RPMI7951 (cell line): ENCODE measurements around the gene MCC. TPM values are rescaled to one million over a fixed set of nuclear protein-coding genes. Genes with fewer than 3 reads are reported as not detected.

ENCODE experiments used
- DNase-seq: peaks from one replicate; pipeline ENCODE4 v3.0.0-alpha.2; 2012; ENCODE audit warnings: low read depth
- total RNA-seq: library from RNA; depleted of rRNA; stranded (reverse); fragments of >200 nt; shearing (Covaris generic); gene quantifications from 2 replicates; pipeline ENCODE4 v1.2.3, GENCODE V29; 2014

Gene MCC
- total RNA-seq, 1 experiment from 2014 or later, result 11.3 TPM

DNA sequence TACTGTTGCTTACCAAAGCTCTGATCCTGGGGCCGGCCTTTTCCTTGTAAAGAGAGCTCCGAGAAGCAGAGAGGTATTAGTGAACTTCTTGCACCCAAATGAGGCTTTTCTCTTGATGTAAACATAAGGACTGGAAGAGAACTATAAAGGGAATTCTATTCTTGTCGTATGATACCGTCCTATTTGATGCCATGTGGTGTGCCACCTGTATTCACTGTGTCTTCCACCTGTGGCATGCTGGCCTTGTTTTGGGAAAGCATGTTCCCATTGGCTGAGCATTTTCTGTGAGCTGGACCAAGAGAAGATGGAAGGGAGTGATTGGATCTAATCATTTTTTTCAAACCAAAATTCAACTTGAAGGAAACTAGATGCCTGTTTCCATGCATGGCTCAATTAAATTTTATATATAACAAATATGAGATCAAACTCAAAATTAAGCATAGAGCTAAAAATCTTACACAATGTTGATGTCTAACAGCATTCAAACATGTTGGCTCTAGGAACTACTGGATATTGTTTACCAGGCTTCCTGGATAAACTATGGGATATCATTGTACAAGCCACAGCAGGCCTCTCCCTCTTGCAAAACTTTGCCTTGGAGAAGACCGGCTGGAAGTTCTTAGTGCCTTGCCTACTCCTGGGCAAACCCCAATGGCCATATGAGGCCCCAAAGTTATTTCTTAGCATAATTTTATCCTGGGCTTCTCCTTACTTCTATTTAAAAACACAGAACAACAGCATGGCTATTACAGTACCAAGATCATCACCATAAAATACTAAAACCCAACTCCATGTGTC, 168.8 kb downstream of the MCC start:
- no peak for DNase-seq

- DNase-seq, result no peak
These were observed 170.6 kb downstream of the MCC start for GRCh38 chr5:113317636-113318035.

DNA sequence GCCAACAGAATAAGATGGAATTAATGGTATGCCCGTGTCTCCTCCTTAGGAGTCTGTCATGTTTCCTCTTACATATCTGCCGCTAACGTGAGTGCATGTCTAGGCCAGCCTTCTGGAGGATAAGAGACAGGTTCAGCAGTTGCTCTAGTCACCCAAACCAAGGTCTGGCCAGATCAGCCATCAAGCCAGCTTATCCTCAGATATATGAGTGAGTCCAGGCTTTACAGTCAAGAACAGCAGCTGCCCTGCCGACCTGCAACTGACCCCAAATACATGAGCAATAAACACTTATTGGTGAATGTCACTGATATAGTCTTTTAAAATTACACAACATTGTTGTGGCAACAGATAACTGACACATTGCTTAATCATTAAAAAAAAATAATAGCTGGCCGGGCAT, 177.0 kb downstream of the MCC start:
- DNase-seq, result no peak

DNA sequence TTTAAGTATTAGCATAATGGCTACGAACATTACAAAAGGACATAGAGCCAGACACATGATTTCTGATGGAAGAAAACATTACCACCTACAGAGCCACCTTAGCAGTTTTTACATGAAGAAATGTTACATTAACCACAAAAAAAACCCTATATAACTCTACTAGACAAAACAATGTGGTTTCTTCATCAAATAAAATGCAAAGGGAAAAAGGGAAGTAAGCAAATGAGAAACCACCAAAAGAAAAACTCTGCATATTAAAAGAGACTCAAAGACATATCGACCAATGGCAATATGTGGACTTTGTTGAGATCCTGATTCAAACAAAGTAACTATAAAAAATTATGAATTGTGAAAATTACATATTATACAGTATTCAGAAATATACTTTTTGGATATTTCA, 186.1 kb downstream of the MCC start:
- no peak for DNase-seq

DNA sequence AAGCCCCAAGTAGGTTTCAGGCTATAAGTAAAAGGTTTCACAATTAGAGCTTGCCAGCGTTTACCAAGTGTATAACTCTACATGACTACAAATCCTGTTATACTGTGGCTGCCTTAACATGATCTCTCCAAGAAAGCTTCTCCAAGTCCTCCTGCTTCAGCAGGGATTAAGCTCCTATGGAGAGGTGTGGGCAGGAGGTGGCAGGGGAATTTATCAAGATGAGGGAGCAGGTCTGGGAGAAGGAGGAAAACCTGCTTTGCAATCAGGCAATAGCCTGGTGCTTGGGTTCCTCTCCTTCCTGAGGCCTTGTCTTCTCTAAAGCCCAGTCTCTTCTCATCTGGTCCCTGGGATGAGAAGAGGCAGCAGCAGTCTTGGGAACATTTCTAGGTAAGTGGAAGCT, 188.7 kb downstream of the MCC start:
- no peak for DNase-seq

DNA sequence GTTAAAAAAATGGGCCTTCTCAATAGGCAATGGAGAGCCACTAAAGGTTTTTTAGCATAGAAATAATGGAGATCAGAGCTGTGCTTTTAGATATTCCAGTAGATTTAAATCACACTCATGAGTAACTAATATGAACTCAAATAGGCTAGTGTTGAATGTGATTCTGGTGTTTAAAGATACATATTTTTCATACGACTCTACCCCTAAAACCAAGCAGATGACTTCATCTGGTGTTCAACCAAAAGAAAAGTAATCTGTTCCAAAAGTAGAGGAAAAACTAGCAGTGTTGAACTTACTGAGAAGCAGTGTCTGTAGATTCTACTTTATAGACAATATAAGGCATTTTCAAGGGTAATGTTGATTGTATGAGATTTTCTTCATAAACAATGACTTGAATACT, 191.6 kb downstream of the MCC start:
- no peak for DNase-seq

DNA sequence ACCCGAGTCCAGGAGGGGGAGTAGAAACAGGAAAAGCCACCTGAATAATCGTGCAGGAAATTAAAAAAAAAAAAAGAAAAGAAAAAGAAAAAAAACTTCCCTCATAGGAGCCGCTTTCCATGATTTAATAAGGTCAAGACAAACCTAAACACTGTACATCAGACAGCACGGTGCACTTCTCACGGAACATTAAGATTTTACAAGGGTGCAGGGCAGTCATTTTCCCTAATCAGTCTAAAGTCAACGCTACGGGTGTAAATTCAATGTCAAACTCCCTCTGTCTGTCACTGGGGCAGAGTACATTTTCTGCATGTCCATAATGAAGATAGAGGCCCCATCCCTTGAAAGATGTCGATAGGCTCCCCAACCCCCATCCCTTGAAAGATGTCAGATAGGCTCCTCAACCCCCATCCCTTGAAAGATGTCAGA, 193.1 kb downstream of the MCC start:
- no peak for DNase-seq

DNA sequence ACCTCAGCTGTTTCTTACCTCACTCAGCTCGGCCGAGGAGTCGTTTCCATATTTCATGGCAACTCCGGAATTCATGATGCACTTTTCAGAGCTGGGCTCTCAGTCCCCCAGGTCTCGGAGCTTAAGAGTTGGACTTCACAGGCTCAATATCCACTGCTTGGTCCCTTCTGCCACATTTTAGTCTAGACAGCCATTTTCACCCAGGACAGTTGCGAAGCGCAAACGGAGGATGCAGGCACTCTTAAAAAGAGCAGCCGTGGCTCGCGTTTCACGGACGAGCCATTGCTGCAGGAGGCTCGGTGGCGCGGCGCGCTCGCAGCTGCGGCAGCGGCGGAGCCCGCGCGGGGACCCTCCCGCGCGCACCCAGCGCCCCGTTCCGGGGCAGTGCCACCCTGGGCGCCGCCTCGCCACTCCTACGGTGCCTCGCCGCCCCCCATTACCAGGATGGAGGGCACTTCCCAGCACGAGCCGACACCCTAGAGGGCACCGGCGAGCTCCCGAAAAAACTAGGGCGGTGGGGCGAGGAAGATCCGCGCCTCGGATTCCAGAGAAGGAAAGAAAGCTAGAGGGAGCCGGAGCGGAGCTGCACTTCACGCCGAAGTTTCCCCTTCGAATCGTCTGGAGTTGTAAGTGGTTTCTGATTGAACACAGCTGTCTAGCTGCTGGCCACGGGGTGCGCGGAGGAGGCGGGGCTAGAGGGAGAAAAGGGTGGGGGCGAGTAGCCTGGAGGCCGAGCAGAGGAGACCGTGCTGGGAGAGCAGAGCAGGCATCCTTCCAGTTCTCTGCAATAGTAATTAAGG, 193.7 kb downstream of the MCC start:
- peak; percentile 88 for DNase-seq

DNA sequence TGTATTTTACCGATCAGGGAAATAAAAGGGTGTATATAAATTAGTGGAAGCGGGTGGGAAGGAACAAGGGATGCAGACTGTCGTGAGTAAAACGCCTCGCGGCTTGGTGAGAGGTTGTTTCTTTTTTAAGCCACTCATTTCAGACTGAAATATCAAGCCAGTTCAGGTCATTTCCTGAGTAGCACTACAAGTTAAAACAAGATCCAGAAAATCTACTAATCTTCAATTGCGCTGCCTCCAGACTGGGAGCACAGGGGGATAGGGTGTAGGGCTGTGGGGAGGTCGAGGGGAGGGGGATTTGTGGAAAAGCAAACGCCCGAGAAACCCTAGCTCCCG, 194.3 kb downstream of the MCC start:
- DNase-seq, result peak; percentile 26

GRCh38 chr5:113293068-113293974, 194.9 kb downstream of the MCC start:
- DNase-seq, result peak; percentile 13

- DNase-seq, result no peak
These were observed 195.8 kb downstream of the MCC start for GRCh38 chr5:113292462-113292861.

DNA sequence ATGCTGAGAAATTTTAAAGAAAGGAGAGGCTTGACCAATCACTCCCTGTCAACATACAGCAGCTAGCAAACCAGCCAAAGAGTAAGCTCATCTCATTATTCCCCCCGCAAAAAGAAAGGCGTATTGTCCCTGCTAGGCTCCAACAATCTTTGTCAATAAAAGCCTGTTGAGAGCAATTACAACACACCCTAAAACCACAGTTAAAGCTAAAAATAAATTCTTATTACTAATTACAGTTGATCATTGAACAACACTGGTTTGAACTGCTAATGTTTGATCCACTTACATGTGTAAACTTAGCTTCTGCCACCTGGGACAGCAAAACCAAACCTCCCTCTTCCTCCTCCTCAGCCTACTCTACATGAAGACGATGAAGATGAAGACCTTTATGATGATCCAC, 204.7 kb downstream of the MCC start:
- DNase-seq, result no peak

- no peak for DNase-seq
These were observed 205.8 kb downstream of the MCC start for GRCh38 chr5:113282472-113282871.

GRCh38 chr5:113281194-113281593, 207.1 kb downstream of the MCC start:
- no peak for DNase-seq

- DNase-seq, result no peak
These were observed 207.7 kb downstream of the MCC start for GRCh38 chr5:113280541-113280940.

DNA sequence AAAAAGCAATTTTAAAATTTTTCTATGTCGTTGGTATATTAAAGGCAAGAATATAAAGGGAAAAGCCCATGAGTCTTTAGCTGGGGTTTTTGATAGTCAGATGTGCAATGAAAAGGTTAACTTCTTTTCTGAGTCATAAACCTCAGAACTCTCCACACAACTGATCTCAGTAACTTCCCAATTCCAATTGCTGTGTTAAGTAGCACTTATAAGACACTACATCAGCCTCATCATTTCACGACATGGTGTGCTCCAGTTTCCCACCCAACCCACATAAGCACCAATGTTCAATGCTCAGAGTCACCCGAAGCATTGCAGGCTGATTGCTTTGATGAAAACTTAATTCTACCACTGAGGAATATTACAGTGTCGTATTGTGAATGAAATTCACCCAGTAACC, 209.3 kb downstream of the MCC start:
- DNase-seq, result peak; percentile 13

DNA sequence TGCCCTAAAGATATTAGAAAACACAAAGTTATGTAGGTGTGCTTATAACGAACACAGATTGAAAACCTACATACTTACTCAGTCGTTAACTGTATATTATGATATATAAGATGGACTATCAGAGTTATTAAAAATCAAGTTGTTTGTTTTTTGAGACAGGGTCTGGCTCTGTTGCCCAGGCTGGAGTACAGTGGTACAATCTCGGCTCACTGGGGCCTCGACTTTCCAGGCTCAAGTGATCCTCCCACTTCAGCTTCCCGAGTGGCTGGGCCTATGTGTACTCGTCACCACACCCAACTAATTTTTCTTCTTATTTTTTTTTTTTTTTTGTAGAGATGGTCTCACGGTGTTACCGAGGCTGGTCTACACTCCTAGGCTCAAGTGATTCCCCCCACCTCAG, 211.8 kb downstream of the MCC start:
- no peak for DNase-seq

DNA sequence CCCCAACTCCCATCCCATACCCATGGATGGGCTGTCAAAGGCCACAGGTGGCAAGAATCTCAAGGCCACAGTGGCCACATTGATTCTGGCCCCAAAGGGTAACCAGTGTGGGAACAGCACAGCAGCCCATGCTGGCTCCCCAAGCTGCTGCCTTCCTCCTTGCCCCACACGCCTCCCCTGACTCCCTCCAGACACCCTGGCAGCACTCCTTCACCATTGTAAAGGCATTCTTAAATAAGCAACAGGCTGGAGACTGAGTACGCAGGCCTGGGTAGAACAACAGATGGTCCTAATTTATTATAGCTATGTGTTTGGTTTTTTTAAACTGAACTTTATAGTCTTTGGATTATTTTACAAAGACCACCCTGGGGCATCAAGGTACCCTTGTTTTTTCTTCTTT, 212.3 kb downstream of the MCC start:
- no peak for DNase-seq

GRCh38 chr5:113274836-113275414, 213.3 kb downstream of the MCC start:
- peak; percentile 39 for DNase-seq

GRCh38 chr5:113273948-113274347, 214.3 kb downstream of the MCC start:
- DNase-seq, result no peak

DNA sequence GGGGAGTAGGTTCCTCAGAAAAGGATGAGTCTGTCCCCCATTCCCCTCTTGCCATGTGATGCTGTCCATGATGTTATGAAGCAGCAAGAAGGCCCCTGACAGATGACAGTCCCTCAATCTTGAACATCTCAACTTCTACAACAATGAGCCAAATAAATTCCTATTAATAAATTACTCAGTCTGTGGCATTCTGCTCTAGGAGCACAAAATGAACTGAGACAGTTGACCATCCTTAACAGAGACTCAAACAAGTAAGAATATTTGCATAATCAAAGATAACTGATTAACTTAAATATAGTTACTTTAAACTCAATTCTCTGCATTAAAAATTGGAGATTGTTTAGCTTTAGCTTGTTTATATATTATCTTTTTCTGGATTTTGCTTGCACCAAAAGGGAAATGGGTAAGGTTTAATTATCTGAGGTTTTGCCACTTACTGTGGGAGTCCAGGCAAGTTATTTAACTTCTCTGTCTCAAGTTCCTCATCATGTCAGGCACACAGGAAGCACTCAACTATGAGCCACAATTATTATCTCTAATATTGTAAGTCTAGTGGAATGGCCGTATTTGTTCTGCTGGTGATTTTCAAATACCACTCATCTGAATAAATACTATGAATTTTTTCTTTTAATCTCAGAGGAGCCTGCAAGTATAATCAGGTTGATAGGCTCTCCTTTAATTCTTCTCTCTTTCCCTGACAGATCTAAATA, 216.4 kb downstream of the MCC start:
- DNase-seq, result no peak
